ENCODE results near the gene FRMPD1.

- TF ChIP-seq CTCF (conservative IDR thresholded peaks at IDR 0.05; ENCODE audit: low read length) (no peak), EZH2phosphoT487 (IDR thresholded peaks at IDR 0.05; ENCODE audit: borderline replicate concordance) (no peak)
Observed at GRCh38 chr9:37656936-37657335, 6.2 kb downstream of the FRMPD1 start.
